GM21447 (cell line): ENCODE results near the gene C11orf54.
"Not testable (repeated sequence)": the region's sequence is repeated elsewhere in the genome, so short reads cannot be mapped to it uniquely, and the experiment has no call there.

ENCODE experiments used
- ATAC-seq: cut with Tn5 transposase; IDR thresholded peaks from one replicate; pipeline ENCODE4 v1.9.1; 2021; ENCODE audit not compliant: unreplicated experiment

Gene C11orf54

DNA sequence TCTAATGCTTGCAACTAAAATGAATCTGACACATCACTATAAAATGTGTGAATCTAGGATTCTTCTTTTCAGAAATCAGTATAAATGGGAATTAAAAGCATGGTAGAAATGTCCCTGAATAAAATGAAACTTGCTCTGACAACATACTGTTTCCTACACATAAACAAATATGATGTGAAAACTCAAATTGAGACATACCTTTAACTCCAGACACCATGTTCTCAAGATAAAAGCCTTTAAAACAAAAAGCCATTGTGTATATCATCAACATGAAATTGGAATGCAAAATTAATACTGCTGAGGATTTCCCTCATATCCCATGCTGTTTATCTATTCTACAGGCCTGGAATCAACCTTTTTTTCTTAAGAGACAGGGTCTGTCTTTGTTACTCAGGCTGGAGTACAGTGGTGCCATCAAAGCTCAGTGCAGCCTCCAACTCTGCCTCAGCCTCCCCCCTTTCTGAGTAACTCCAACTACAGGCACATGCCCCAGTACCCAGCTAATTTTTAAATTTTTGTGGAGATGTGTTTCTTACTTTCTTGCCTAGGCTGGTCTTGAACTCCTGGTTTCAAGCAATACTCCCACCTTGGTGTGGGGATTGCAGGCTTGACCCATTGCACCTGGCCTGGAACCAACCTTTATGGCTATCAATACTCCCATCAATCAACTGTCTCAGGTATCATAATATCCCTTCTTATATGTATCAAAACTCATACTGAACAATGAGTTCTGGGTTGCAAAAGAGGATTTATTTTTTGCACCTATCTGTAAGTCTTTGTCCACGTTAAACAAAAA, 6.8 kb upstream of the C11orf54 start:
- no peak for ATAC-seq

DNA sequence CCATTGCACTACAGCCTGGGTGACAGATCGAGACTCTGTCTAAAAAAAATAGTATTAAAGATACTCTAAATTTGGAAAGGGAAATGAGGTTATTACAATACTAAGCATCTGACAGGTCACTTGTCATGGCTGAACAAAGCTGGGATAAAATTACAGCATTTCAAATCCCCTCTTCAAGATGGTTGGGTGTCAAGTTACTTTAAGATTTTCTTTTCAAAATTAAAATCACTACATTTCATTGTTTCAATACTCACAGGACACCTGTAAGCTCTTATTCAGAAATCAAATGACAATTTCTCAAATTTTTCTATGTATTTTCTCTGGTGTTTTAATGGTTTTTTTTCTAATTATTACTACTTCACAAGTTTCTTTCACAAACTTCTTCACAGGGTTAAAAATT, 5.8 kb upstream of the C11orf54 start:
- no peak for ATAC-seq

DNA sequence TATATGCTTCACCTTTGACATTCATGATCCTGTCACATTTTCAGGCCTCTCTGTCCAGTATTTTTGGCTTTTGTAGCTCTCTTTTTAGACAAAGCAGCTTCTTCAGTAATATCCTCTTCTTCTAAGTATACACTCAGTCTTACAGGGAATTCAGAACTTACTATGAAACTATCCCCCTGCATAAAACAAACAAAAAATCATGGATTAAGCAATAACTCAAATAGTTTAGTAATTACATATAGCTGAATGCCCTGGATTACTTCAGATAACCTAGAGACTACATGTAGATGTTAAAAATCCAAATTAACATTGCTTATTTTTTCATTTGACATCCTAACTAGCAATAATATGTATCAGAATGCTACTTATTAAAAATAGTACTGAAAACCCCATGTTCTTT, 5.3 kb upstream of the C11orf54 start:
- no peak for ATAC-seq

DNA sequence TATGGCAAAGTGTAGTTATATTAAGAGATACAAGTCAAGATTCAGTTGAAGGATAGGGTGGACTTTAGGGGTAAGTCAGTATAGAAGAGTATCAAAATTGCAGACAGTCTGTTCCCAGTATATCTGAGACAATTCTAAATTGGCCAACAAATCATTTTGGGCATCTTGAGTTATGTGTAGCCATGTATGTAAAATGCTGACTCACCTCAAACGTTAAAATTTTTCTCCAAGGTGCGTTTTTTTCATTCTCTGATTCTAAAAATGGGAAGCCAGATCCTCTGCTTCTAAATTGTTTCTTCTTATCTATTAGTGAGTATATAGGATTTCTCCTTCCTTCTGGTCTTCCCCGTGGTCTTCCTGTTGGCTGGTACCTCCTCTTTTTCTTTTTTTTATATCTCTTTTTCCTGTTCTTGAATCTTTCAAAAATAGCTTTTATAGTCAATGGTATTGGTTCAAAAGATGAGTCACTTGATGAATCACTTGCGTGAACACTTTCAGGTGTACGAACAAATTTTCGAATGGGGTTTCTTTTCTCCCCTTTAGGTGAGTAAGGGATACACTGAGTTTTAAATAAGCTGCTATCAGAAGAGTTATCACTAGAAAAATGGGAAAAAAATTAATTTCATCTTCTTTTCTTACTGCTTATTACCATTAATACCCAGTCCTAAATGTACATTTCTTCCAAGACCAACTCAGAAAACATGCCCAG, 3.4 kb upstream of the C11orf54 start:
- no peak for ATAC-seq

DNA sequence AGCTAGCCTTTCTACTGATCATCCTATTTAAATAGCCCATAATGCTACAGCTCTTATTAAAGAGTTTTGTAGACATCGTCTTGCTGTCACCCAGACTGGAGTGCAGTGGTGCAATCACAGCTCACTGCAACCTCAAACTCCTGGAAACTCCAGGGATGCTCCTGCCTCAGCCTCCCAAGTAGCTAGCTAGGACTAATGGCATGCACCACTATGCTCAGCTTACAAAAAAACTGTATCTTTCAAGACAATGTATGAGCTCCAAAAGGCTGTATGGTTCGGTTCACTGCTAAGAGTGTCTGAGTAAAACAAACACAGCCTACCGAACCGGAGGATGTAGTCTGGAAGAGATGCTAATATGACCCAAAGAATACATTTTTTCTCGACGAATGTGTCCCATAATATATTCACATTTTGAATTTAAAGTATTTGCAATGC, 2.8 kb upstream of the C11orf54 start:
- no peak for ATAC-seq

DNA sequence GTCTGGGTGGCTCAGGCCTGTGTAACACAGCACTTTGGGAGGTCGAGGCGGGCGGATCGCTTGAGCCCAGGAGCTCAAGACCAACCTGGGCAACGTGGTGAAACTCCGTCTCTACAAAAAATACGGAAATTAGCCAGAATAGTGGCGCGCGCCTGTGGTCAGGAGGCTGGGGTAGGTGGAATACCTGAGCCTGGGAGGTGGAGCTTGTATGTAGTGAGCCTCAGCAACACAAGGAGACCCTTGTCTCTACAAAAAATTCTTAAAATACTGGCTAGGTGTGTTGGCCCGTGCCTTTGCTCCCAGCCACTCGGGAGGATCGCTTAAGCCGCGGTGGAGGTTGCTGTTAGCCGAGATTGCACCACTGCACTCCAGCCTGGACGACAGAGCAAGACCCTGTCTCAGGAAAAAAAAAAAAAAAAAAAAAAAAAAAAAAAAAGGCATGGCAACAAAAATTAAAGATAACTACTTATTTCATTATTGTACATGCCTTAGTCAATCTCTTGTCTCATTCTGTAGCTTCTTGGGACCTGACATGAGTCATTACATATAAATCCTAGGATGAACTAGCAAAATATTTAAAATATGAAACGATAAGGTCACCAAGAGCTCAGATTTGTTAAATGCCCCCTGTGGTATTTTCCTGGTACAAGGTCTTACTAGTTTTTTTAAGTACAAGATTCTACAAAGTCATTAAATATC, 1.3 kb upstream of the C11orf54 start:
- ATAC-seq = peak; percentile 13

DNA sequence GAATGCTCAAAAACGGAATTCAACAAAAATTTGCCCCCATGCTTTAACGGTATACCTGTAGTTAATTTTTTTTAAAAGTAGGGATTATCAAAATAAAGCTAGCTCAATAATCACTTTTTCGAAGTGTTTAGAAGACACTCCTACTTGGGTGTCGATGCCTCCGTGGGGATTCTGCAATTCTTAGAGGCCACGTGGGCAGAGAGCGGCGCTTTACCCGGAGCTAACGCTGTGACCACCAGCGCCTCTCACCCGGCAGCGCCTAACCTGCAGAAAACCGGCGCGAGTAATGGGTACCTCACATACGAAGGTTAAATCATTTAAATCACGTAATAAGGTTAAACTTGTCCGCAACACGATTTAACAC, 760 bp upstream of the C11orf54 start:
- peak; percentile 32 for ATAC-seq

DNA sequence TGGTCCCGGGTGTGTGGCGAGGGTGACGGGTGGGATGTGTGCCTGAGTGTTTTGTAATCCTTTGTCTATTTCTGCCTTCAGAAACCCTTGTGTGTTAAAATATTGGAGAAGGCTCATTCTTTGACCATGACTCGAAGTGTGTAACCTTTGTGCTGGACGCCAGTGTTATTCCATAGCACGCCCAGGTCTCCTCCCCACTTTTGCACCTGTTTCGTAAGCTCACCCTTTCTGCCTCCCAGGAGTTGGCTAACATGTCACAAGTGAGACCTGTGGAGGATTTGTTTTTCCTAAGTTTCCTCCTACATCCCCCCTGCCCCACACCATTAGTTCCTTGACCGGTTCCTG, 382 bp downstream of the C11orf54 start:
- ATAC-seq = peak; percentile 10

DNA sequence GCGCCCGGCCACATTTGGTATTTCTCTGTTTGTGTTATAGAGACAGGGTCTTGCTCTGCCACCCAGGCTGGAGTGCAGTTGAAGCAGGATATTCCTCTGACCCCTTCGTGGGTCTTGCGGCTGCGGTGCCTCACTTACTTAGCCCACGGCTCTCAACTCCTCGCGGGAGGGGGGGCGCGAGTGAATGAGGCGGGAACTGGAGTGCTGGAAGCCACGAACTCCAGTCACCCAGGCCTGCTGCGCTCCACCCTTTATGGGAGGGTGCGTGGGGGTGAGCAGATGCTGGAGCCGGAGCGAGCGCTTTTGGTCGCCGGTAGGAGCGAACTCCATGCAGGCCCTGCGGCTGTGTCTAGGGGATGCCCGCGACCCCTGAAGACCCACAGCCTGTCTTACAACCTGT, 1.8 kb downstream of the C11orf54 start:
- no peak for ATAC-seq

DNA sequence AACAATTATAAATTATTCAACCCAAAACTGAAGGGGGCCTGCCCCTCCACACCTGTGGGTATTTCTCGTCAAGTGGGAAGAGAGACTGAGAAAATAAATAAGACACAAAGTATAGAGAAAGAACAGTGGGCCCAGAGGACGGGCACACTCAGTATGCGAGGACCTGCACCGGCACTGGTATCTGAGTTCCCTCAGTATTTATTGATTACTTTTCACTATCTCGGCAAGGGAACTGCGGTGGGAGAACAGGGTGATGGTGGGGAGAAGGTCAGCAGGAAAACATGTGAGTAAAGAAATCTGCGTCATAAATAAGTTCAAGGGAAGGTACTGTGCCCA, 3.2 kb downstream of the C11orf54 start:
- no peak for ATAC-seq

DNA sequence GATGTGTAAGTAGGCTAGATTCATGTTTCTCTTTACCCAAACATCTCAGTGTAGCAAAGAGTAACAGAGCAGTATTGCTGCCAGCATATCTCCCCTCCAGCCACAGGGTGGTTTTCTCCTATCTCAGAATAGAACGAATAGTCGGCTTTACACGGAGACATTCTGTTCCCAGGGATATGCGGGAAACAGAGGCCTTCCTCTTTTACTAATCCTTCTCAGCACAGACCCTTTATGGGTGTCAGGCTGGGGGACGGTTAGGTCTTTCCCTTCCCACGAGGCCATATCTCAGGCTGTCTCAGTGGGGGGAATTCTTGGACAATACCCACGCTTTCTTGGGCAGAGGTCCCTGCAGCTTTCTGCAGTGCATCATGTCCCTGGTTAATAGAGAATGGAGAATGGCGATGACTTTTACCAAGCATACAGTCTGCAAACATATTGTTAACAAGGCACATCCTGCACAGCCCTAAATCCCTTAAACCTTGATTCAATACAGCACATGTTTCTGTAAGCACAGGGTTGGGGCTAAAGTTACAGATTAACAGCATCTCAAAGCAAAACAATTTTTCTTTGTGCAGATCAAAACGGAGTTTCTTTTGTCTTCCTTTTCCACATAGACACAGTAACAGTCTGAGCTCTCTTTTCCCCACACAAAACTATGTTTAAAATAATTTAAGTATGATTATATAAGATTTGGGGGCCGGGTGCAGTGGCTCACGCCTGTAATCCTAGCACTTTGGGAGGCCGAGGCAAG, 3.7 kb downstream of the C11orf54 start:
- ATAC-seq = not testable (repeated sequence)

DNA sequence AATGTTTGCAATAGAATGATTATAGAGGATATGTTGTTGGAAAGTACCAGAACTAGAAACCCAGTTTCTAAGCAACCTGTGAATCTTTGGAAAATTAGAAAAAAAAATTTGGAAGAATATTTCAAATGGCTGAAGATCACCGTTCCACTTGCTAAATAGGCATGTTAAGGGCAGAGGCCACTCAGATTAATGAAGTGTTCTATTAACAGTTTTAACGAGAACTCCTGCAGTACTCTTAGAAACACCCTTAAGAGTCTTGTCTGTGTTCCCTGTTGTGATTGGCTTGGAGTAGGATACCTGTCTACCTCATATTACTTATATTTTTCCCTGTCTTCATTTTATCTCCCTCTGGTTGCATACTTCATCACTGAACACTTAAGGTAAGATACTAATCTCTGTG, 4.6 kb downstream of the C11orf54 start:
- no peak for ATAC-seq

DNA sequence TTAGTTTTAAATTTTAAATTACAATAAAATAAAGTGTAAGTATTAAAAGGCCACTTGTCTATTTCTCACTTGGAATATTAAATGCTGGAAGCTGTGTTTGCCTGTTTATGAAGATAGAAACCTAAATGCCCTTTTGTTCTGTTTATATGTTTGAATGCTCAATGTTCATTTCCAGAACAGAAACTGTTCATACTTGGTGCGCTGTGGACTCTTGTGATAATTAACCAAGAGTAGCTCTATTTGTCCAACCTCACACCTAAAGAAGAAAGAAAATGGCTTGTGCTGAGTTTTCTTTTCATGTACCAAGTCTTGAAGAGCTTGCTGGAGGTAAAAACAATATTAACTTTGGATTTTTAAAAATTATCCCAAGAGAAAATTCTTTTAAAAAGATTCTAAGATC, 5.7 kb downstream of the C11orf54 start:
- ATAC-seq = peak; percentile 84

DNA sequence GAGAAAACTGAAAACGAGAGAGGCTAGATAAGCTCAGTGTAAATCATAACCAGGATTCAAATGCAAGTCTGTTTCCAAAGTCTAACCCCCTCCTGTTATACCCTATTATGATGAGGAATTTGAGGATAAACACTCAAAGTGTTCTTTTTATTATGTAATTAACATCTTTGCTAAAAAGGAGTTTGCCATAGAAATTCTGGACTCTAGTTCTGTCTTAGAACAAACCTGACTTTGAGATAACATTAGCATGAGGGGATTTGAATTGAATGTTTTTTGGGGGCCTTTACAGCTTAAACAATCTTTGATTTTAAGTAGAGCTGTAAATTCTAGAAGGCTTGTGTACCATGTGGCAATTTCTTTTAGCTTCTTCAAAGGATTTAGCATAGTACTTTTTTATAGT, 9.5 kb downstream of the C11orf54 start:
- ATAC-seq = no peak

DNA sequence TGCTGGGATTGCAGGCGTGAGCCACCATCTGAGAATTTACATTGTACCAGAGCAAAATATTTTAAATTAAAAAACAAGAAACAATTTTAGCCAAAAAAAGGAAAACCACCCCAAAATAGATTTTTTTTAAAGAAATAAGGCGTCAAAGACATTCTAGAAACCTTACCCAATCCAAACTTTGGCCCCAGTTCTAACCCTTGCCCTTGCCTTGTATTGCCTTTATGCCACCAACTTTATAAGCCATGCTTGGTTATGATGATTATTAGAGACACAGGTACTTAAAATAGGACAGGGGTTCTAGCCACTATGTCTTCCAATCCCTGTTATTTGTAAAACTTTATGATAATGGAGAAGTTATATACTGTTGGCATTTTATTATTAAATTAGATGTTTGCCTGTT, 11.8 kb downstream of the C11orf54 start:
- no peak for ATAC-seq

DNA sequence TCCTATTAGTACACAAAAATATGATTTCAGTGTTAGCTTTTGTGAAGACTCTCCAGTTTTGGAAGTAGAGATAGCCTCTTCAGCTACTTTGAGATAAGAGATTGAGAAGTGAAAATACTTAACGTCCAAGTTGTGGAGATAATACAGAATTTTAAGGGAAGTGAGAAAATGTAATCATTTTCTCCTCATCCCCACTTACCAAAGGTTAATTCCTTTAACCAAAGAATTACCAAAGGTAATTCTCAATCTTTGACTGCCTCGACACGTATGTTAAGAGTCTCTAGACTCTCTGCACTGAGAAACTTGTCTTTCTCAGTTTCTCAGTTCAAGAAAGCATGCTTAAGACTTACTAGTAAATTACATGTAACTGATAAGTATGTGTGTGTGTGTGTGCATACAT, 15.3 kb downstream of the C11orf54 start:
- no peak for ATAC-seq

DNA sequence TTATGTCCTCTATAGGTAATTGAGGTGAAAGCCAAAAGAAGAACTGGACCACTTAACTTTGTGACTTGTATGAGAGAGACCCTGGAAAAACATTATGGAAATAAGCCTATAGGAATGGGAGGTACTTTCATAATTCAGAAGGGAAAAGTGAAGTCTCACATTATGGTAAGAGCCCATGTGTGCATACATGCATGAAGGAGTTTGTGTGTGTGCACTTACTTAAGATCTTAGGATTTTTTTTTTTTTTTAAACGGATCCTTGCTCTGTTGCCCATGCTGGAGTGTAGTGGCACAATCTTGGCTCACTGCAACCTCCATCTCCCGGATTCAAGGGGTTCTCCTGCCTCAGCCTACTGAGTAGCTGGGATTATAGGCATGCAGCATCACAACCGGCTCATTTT, 15.8 kb downstream of the C11orf54 start:
- ATAC-seq = no peak

DNA sequence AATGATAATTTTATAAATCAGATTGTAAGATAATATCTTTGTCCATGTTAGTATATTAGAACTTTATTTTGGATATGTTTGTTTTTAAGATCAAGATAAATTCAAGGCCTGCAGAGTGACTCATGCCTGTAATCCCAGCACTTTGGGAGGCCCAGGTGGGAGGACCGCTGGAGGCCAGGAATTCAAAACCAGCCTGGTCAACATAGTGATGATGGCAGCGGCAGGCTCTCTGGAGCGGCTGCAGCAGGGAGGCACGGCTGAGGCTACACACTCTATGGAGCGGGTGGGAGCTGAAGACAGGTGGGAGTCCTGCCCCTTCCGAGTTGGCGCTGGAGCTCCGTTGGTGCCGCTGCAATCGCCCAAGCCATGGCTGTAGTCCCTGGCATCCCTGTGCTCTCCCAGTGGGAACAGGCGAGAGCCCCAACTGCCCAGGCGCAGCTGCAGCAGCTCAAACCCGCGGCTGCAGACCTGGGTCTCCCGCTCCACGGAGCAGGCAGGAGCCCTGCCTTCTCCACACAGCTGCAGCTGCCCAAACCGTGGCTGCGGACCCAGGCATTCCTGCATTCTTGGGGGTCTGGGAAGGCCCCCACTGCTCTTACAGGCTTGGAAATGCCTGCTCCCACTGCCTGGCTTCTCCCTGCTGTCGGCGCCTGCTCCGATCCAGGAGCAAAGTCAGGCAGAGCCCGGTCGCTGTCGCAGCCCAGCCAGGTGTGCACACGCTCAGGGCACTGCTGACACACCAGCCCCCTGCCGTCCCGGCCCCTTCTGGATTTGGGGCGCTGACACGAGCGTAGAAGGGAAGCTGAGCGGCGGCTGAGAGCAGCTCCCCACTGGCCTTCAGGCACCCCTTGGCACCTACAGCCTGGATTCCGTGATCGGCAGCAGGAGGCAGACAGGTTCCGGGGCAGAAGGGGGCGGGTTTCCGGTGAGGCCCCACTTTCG, 16.7 kb downstream of the C11orf54 start:
- no peak for ATAC-seq

DNA sequence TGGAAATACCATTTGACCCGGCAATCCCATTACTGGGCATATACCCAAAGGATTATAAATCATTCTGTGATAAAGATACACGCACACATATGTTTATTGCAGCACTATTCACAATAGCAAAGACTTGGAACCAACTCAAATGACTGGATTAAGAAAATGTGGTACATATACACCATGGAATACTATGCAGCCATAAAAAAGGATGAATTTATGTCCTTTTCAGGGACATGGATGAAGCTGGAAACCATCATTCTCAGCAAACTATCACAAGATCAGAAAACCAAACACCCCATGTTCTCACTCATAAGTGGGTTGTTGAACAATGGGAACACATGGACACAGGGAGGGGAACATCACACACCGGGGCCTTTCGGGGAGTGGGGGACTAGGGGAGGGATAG, 17.7 kb downstream of the C11orf54 start:
- ATAC-seq = not testable (repeated sequence)

DNA sequence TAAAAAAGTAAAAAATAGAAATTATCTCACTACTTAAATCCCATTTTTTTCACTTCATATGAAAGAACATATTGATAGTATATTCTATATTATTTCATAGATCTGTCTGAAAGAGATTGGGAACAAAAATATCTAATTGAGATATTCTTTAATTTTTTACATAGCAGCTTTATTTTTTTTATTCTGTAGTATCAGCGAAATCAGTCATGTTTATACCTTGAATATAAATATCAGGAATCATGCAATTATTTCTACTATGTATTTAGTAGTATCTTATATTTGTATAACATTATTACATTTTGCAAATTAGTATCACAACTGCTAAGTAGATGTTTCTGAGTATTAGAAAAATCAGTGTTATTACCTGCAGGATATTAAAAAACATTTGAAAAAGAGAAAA, 20.4 kb downstream of the C11orf54 start:
- ATAC-seq = no peak
